HCEC 1CT (cell line): Measurements from ENCODE around the gene COPZ2.
"Not testable (repeated sequence)": the region's sequence is repeated elsewhere in the genome, so short reads cannot be mapped to it uniquely, and the experiment has no call there.

Source experiments
- DNase-seq: peaks from one replicate; pipeline ENCODE4 v3.0.0-alpha.2; 2017

COPZ2 gene

DNA sequence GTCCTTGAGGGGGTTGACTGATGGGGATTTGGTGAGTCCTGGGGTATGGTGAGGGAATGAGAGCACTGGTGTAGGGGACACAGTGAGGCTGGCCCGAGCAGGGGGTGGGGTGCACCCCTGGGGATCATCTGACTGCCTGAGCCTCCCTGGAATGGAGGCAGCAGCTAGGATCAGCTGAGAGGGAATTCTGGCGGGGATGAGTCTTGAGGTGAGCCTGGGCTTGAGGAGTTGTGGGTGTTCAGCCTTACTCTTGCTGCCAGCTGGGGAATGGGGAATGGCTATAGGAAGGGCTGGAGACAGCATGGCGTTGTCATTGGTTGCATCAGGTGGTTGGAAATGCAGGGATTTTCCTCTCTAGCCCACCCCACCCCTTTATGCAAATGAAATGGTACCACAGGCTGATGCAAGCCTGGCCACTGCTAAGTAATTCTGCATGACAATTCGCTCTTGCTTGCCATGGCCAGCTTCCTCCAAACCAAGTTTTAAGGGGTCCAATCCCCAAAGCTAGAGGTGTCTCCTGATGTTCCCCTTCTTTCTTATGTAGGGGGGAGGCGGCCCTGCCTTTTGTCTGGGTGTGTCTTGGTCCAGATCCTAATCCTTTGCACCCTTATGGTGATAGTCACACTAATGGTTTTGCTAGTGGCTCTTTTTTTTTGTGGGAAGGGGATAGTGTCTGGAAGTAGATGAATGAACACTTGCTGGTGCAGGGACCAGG lies 18.1 kb upstream of the COPZ2 start:
- no peak for DNase-seq

DNA sequence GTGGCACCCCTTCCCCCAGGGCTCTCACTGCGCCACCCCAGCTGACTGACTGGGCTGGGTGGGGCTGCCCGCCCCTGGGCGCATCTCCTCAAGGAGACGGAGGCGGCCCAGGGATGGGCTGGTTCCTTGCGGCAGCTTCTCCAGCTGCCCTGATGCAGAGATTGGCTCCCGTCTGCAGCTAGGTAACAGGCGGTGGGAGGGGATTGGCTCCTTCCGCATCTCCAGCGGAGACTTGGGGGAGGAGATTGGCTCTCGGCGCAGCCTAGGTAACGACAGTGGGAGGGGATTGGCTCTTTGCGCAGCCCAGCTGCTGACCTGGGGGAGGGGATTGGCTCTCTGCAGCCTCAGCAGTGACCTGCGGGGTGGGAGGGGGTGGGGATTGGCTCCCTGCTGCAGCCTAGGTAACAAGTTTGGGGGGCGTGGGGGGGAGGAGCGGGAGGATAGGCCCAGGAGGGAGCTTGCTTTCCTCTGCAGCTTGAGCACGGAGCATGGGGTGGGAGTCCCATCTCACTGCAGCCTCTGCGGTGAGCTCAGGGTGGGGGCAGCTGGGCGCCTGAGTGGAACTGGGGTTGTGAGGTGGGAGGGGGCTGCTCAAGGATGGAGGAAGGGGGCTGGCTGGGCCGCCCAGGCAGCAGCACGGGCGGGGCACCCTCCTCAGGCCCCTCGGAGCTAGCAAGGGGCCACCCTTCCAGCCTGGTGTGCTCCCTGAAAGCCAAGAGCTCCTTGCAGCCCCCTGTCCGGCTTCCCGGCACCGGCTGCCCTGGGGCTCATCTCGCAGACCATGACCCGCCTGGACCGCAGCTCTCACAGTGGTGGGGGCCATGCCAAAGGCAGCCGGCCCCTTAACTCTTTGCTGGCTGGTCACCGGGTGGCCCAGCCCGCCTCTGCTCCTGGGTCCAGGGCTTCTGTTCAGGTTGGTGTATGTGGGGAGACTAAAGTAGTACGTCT lies 16.9 kb upstream of the COPZ2 start:
- peak; percentile 51 for DNase-seq

DNA sequence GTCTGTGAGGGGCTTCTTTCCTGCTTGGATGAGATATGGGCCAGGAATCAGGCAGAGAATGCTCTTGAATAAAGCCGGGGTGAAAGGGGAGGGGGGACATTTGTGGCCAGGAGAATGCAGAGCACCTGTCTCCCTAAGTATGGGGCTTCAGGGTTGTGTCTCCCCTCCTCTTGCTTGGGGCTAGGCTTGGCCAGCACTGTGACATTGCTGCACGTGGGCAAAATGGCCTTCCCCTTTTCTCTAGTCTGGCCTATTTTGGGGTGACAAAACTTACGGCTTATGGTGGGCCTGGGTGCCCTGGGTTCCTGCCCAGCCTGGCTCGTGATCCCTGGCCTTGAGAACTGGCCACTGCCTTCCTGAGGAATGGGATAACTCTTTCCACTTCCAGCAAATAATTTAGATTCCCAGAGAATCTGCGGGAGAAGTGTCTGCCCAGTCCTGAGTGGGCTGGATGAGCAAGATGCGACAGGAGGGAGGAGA lies 16.2 kb upstream of the COPZ2 start:
- no peak for DNase-seq

DNA sequence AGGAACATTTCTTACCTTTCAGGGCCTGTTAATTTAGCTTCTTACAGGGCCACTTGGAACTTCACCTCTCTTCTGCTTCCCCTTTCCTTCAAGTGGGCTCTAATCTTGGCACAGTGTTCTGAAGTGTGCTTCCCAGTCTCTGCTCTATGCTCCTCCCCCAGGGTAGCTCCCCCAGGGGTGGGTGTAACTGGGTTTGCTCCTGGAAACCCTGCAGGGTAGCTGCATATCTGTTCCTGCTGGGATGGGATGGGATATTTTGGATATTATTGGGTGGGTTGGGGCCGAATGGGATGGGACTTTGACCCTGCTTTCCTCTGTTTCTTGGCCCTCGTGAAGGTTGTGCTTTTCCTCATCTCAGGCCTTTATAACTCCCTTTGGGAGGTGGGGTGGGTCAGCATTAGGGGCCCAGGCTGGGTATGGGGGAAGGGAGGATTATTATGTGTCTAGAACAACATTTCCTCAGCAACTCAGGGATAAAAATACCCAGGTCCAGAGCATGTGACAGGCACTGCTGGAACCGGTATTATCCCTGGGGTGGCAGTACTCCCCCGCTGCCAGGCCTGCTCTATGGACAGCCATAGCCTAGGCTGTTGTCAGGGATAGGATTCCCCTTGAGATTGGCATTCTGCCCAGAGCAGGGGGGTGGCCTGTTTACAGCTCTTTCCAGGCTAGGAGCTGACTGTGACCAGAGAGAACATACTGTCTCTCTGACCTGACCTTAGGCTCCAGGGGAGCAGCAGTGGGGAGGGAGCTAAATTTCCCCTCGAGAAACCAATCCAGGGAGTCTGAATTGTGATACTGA lies 15.6 kb upstream of the COPZ2 start:
- DNase-seq = no peak

DNA sequence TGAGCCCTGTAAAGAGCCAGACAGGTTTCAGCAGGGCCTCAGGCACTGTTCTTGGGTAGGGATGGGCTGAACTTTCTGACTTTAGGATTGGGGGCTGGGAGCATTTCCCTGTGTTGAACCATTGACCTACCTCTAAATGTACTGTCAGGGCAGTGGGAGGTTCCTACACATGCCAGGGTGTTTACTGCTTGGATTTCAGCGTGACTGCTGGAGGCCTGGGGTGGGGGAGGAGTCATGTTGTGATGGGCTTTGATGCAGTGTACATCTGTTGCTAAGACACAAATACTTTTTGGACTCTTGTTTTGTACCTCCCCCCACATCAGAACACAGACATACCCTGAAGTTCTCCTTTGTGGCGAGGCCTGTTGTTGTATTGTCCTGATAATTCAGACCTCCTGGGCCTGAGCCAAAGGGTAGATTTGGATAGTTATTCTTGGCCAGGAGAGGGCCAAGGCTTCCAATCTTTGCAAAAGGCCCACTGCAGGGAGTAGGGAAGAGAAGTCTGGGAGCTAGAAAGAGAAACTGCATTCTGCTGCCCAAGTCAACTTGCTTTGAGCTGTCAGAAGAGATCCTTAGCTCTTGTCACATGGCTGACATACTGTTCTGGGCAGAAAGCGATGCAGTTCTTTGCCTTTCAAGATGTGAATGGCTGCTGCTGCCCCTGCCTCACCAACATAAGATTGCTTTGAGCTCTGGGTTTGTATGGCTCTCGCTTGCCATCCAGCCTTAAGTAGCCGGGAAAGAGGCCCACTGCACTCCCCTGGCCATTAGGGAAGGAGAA lies 14.3 kb upstream of the COPZ2 start:
- DNase-seq = peak; percentile 58

DNA sequence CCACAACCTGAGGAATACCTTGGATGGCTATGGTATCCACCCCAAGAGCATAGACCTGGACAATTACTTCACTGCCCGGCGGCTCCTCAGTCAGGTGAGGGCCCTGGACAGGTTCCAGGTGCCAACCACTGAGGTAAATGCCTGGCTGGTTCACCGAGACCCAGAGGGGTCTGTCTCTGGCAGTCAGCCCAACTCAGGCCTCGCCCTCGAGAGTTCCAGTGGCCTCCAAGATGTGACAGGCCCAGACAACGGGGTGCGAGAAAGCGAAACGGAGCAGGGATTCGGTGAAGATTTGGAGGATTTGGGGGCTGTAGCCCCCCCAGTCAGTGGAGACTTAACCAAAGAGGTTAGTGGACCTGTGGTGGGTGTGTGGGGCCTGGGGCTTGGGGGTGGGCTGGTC lies 13.7 kb upstream of the COPZ2 start:
- DNase-seq = no peak

DNA sequence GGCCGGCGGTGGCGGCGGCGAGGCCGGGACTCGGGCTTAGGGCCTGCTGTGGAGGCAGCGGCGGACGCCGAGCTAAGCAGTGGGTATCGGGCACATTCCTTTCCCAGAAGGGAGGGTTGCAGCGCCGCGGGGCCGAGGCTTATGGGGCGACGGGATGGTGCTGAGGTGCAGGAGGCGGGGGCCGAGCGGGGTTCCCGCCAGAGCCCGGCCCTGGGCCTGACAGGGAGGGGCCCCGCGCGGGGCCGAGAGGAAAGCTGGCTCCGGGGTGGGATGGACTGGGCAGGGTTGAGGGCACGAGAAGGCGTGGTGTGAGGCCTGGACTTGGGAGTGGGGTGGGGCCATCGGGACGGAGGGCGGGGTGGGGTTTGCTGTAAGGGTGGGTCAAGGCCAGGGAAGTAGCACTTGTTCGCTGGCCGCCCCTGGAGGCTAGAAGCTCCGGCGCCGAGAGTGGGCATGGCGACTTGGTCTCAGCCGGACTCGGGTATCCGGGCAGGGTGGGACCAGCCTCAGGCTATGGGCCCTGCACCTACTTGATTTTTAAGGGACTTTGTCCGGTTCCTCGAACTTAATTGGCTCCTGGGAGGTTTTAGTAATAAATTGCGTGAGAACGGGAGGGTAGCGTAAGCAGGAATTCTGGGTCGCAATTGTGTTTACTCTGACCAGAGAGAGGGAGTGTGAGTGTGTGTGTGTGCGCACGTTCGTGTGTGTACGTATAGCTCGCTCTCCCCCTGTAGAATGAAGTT lies 11.0 kb upstream of the COPZ2 start:
- DNase-seq = peak; percentile 94

DNA sequence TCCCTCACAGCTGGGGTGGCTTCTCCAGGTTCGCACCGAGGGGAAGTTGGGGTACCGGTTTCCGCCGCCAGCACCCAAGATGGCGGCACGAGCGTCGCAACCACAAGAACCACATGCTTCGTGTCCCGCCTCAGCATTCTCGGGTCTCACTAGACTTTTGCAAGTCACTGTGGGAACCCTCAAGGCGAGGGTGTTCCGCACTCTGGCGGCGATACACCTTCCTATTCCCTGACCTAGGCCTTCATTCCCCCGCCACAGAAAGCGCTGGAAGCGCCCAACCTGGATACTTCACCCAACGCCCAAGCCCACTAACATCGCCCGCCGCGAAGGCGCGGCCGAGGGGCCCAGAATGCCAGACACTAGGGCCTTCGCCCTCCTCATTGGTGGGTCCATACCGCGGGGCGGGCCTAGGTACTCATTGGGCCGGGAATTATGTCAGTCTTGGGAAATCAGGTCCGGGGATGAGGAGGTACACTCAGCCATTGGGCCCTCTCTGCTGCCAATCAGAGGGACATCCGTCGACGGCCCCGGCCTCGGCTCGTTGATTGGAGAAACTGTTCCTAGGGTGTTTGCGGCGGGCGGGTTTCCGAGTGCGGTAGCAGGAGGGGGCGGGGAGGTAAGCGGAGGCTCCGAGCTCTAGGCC lies 10.3 kb upstream of the COPZ2 start, which contains the start of gene NFE2L1:
Gene NFE2L1 (plus strand): TSS at position 619 of the 643 bp plus-strand sequence. CDS start 2,760 bp downstream, outside the sequence.
- peak; percentile 100 for DNase-seq

DNA sequence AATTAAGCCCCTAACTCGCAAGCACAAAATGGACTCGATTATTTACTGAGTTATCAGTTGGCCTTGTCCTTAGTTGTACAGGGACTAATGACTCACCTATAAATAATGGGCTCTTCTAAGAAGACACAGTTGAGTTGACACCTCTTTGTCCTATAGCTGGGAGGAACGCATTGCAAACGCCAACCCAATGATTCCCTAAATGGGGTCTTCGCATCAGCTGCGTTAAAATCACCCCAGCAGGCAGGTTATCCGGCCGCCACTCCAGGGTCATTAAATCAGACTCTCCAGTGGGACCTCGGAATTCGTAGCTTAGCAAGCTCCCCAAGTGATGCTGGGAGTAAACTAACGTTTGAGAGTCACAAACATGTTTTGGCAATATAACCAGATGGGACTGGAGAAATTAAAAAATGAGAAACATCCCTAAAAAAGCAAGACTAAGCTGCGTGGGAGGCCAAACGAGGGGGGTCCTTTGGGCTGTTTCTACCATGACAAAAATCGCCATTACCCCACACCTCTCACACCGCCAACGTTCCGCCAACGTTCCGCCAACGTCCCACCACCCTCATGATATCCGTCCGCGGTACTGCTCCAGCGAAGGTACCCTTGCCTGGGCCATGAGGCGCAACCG lies 9.6 kb upstream of the COPZ2 start:
- no peak for DNase-seq

DNA sequence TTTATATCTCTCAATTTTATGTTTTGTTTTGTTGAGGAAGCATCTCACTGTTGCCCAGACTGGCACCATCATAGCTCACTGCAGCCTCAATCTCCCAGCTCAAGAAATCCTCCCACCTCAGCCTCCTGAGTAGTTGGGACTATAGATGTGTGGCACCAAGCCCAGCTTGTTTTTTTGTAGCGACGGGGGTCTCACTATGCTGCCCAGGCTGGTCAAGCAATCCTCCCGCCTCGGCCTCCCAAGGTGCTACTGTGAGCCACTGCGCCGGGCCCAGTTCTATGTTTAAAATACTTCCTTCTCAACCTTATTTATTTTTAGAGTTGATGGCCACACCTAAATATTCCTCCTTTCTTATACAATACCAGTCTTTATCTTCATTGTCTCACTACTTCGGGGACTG lies 8.7 kb upstream of the COPZ2 start:
- DNase-seq = no peak

DNA sequence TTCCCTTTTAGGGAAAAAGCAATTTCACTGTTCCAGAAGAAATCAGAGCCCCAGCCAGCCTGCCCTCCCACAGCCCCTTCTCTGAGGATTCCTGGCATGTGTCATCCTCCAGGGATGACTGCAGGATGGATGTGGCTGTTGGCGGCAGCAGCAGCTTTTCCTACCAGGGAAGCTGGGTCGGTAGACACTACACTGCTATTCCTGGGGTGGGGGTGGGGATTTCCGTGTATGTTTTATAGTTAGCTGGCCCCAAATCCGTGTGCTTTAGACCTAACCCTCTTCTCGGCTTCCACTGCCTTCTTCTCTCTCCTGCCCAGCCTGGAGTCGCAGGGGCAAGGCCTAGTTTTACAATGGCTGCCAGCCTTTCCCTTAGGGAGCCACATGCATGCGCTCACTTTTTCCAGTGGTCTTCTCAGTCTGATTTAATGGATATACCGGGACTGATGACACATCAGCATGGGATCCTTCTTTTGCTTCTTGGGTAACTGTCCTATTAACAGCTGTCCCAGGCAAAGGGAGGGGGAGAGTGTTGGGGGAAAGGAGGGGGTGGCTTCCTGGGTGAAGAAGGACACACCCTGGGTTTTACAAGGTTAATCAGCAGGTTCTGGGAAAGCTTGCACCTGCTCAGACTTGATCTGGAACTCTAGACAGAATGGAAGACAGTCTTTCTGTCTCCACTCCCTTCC lies 7.9 kb upstream of the COPZ2 start:
- DNase-seq = no peak

DNA sequence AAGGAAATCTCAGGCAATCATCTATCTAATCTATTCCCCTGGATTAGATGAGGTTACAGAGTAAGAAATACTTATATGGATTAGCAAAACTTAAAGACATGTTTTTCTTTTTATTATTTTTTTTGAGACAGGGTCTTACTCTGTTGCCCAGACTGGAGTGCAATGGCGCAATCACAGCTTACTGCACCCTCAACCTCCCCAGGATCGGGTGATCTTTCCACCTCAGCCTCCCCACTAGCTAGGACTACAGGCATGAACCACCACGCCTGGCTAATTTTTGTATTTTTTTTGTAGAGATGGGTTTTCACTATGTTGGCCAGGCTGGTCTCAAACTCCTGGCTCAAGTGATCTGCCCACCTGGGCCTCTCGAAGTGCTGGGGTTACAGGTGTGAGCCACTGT lies 7.3 kb upstream of the COPZ2 start:
- DNase-seq = no peak

DNA sequence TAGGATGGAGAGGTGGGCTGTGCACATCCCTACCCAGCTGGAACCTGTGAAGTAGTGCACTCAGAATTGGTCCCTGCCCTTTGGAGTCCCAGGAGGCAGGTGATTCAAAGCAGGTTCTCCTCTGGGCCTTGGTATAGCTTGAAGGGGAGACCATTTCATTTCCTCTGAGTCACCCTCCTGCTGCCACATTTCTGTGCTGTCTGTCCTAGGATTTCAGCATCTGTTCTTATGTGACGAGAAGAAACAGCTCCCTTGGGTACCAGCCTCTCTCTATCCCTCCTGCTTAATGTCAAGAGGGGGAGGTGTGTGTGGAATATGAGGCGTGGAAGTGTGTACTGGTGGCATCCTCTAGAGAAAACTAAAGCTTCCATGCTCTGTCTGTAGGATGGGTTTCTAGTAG lies 5.6 kb upstream of the COPZ2 start:
- no peak for DNase-seq

DNA sequence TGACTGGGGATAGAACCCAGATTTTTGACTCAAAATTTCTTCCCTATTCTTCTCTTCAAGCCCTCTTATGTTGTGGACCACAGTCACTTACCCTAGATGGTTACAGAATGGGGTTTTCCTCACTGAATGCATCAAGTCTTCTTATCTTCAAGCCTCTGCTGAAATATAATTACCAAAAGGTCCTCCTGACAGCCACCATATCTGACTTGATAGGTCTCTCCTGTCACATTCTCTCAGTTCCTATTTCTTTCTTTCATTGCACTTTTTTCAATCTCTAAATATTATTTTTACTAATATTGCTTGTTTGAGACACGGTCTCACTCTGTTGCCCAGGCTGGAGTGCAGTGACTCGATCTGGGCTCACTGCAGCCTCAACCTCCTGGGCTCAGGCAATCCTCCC lies 1.1 kb upstream of the COPZ2 start:
- no peak for DNase-seq

DNA sequence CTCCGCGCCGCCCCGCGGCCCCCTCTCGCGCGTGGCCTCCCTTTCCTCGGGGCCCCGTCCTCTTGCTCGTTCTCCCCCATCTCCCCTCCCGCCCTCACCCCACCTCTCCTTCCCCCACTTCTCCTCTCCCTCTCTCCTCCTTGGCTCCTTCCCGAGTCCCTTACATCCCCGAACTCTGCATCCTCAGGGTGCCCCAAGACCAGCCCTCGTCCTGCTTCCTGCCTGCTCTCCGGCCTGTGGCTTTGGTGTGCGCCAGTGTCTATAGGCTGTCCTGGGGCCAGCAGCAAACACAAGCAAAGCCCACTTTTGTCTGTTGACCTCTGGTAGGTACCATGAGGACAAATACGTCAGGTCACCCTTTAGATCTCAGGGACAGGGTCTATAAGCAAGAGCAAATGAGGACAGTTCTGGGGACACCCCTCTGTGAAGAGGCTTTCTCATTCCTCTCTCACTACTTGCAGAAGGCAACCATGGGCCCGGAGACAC lies 284 bp upstream of the COPZ2 start:
- peak; percentile 24 for DNase-seq

DNA sequence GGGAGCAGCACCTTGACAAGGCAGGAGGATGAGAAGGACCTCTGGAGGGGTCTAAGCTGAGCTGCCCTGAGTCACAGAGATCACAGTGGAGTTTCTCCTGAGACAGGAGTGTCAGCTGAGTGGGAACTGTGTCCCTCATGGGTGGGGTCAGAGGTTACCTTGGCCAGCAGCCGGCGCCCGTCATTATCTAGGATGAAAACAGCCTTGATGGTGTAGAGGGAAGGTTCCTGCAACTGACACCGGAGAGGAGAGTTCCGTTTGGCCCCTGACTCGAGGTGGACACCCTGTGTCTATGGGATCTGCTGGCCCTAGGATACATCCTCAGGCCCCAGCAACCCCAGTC lies 933 bp downstream of the COPZ2 start:
- no peak for DNase-seq

DNA sequence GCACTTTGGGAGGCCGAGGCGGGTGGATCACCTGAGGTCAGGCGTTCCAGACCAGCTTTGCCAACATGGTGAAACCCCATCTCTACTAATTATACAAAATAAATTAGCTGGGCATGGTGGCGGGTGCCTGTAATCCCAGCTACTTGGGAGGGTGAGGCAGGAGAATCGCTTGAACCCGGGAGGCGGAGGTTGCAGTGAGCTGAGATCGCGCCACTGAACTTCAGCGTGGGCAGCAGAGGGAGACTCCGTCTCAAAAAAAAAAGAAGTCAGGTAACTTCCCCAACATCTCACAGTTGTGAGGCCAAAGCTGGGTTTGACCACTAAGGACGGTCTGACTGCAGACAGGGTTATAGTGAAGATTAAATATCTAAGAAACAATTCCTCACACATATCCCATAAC lies 2.9 kb downstream of the COPZ2 start:
- not testable (repeated sequence) for DNase-seq

DNA sequence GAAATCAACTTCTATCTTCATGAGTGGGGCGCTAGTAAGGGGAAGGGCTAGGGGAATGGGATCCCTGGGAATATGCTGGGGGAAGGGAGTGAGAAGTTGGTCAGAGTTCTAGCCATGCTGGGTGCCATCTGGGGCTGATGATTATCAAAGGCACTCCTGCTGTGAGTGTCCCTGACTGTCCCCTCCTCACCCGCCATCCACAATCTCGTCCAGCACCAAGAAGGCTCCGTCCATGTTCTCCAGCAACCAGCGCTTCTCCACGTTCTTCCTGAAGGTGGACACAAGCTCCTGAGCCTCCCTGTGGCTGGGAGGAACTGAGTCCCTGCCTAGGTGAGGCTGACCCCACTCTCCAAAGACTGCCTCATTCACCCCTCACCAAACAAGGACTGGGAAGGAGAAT lies 5.6 kb downstream of the COPZ2 start:
- DNase-seq = no peak

DNA sequence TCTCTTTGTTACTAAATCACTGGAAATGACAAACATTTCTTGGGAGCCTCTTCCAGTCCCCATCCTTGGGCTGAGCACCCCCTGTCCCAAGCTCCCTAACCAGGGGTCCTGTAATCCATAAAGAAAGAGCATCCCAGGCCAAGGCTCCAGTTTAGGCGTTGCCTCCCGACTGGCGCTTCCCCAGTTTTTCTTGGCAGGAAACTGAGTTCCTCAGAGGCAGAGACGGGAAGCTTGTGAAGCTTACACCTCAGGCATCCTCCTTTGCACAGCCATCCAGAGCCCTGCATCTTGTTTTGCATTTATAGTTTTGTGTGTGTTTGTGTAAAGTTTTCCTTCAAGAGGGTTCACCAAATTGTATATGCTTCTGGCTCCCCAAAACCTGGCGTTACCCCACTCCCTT lies 7.1 kb downstream of the COPZ2 start:
- DNase-seq = no peak

DNA sequence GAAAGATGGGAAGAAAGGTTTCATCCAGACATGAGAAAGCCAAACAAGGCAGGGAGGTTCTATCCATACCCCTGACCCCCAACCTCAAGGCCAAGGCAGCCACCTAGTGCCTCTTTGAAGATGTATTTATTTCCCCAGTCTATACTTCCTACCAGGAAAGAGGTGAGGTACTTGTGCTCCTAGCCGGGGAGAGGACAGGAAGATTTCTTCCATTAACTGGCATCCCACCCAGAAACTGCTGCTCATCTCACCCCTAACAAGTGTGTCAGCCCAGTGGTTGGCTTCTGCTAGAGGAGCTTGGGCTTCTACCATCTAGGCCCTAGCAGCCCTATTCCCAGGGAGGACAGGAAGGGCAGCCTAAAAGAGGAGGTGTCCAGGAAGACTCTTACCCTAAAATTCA lies 8.9 kb downstream of the COPZ2 start:
- no peak for DNase-seq
